GM23248 (cell line): ENCODE data around the gene GNAL.

Source experiments
- EZH2 ChIP-seq: fragments of 200-600 bp; sonication (generic); IDR thresholded peaks from 2 replicates; pipeline ENCODE4 v1.6.1; 2018; ENCODE audit warnings: antibody characterized with exemption, mild to moderate bottlenecking; ENCODE audit not compliant: insufficient read depth, poor library complexity, severe bottlenecking
- EZH2phosphoT487 ChIP-seq: fragments of 200-600 bp; sonication (generic); IDR thresholded peaks from 2 replicates; pipeline ENCODE4 v1.6.1; 2018; ENCODE audit warnings: antibody characterized with exemption, moderate library complexity, mild to moderate bottlenecking, low read depth; ENCODE audit not compliant: insufficient read depth

GRCh38 chr18:11655606-11655932, 33.5 kb upstream of the GNAL start:
- TF ChIP-seq EZH2phosphoT487 (no peak), EZH2 (no peak)
